HUES6 (cell line): ENCODE measurements around the gene ADARB2.
"Not testable (repeated sequence)": the region's sequence is repeated elsewhere in the genome, so short reads cannot be mapped to it uniquely, and the experiment has no call there.

Experiments
- H3K27ac ChIP-seq: 2 replicates; pipeline ENCODE4 v1.7.0; 2013; ENCODE audit warnings: low read depth, mild to moderate bottlenecking, low read length, inconsistent platforms
- H3K27me3 ChIP-seq: 2 replicates; pipeline ENCODE4 v1.6.1; 2013; ENCODE audit warnings: low read length; ENCODE audit not compliant: control insufficient read depth, insufficient read depth
- H3K36me3 ChIP-seq: 2 replicates; pipeline ENCODE4 v1.6.1; 2013; ENCODE audit warnings: low read length; ENCODE audit not compliant: control insufficient read depth, insufficient read depth
- H3K4me1 ChIP-seq: 2 replicates; pipeline ENCODE4 v1.6.1; 2013; ENCODE audit warnings: low read length; ENCODE audit not compliant: control insufficient read depth, insufficient read depth
- H3K4me3 ChIP-seq: 2 replicates; pipeline ENCODE4 v1.5.1; 2013; ENCODE audit warnings: low read depth, low read length
- H3K9ac ChIP-seq: one replicate; pipeline ENCODE4 v1.6.1; 2013; ENCODE audit warnings: mild to moderate bottlenecking, low read length
- H3K9me3 ChIP-seq: 2 replicates; pipeline ENCODE4 v1.6.1; 2013; ENCODE audit warnings: low read depth, low read length; ENCODE audit not compliant: control insufficient read depth, insufficient read depth

The ADARB2 gene

GRCh38 chr10:1253523-1254353 lies 483.6 kb downstream of the ADARB2 start:
- Histone ChIP-seq H3K27me3 (peaks cover 5% of the 10 kb centered on the region; the same call in 1 of the 2 replicates), H3K9ac (no peak overlapping the region), H3K4me3 (no peak overlapping the region), H3K9me3 (no peaks in the 10 kb centered on the region), H3K27ac (no peak overlapping the region), H3K4me1 (no peaks in the 10 kb centered on the region; the same call in 1 of the 2 replicates), H3K36me3 (no peaks in the 10 kb centered on the region)

- no peak overlapping the region for H3K9ac ChIP-seq
- no peaks in the 10 kb centered on the region for H3K36me3 ChIP-seq
- H3K9me3 ChIP-seq, result no peaks in the 10 kb centered on the region
- no peak overlapping the region for H3K27ac ChIP-seq
- H3K4me1 ChIP-seq, result no peaks in the 10 kb centered on the region; the same call in 1 of the 2 replicates
- H3K27me3 ChIP-seq, result no peaks in the 10 kb centered on the region
- no peak overlapping the region for H3K4me3 ChIP-seq
Observed at GRCh38 chr10:1251769-1252168, 485.6 kb downstream of the ADARB2 start.

DNA sequence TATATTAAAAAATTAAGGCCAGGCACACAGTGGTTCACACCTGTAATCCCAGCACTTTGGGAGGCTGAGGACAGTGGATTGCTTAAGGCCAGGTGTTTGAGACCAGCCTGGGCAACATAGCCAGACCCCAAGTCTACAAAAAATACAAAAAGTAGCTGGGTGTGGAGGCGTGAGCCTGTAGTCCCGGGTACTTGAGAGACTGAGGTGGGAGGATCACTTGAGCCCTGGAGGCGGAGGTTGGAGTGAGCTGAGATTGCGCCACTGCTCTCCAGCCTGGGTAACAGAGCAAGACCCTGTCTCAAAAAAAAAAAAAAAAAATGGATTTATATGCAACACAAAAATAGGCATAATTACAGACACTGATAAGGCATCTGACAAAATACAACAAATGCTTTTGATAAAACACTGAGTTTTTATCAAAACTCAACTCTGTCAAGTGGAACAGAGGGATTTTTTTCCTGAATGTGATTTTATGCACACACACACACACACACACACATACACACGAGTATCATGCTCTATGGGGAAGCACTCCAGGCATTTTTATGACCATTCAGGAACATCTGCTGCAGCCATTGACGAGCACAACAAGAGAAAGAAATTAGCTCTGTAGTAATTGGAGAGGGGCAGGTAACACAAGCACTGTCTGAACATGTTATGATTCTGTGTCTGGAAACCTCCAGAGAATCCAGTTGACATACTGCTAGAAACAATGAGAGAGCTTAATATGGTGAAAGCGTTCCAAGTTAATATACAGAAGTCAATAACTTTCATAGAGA lies 488.0 kb downstream of the ADARB2 start:
- no peak overlapping the region for H3K9ac ChIP-seq
- H3K27ac ChIP-seq, result no peak overlapping the region
- no peaks in the 10 kb centered on the region for H3K4me1 ChIP-seq
- no peaks in the 10 kb centered on the region for H3K27me3 ChIP-seq
- no peaks in the 10 kb centered on the region for H3K36me3 ChIP-seq
- H3K9me3 ChIP-seq, result no peaks in the 10 kb centered on the region
- H3K4me3 ChIP-seq, result no peak overlapping the region

- not testable (repeated sequence) for H3K27ac ChIP-seq, H3K36me3 ChIP-seq, H3K9ac ChIP-seq, H3K9me3 ChIP-seq, H3K4me3 ChIP-seq, H3K27me3 ChIP-seq, H3K4me1 ChIP-seq
Observed at GRCh38 chr10:1248262-1248630, 489.1 kb downstream of the ADARB2 start.

GRCh38 chr10:1247598-1248261 lies 489.6 kb downstream of the ADARB2 start:
- Histone ChIP-seq H3K36me3 (no peaks in the 10 kb centered on the region), H3K27me3 (no peaks in the 10 kb centered on the region), H3K27ac (no peak overlapping the region), H3K4me3 (no peak overlapping the region), H3K4me1 (peaks cover 6% of the 10 kb centered on the region; the same call in 1 of the 2 replicates), H3K9ac (no peak overlapping the region), H3K9me3 (no peaks in the 10 kb centered on the region)

DNA sequence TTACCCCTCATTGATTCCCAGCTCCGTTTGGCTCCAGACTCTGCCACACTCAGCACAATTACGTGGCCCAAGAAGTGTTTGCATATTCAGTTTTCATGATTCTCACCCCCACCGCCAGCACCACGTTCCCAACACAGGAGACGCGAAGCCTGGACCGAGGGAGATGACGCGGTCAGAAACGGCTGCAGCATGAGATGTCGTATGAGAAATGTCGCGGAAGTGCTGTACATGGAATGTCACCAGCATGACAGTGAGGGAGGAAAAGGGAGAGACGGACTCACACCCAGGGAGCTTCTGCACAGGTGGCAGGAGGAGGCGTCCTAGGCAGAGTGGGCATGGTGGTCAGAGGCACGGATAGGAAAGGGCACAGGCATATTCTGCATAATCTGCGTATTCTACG lies 492.8 kb downstream of the ADARB2 start:
- Histone ChIP-seq H3K9ac (no peak overlapping the region), H3K27ac (no peak overlapping the region), H3K4me1 (peaks cover 23% of the 10 kb centered on the region; the same call in 1 of the 2 replicates), H3K4me3 (no peak overlapping the region), H3K9me3 (no peaks in the 10 kb centered on the region), H3K36me3 (no peaks in the 10 kb centered on the region), H3K27me3 (no peaks in the 10 kb centered on the region)

GRCh38 chr10:1243486-1244234 lies 493.7 kb downstream of the ADARB2 start:
- H3K36me3 ChIP-seq, result no peaks in the 10 kb centered on the region
- no peaks in the 10 kb centered on the region for H3K27me3 ChIP-seq
- no peaks in the 10 kb centered on the region for H3K9me3 ChIP-seq
- no peak overlapping the region for H3K27ac ChIP-seq
- H3K9ac ChIP-seq, result no peak overlapping the region
- no peak overlapping the region for H3K4me3 ChIP-seq
- H3K4me1 ChIP-seq, result peaks cover 23% of the 10 kb centered on the region; the same call in 1 of the 2 replicates

DNA sequence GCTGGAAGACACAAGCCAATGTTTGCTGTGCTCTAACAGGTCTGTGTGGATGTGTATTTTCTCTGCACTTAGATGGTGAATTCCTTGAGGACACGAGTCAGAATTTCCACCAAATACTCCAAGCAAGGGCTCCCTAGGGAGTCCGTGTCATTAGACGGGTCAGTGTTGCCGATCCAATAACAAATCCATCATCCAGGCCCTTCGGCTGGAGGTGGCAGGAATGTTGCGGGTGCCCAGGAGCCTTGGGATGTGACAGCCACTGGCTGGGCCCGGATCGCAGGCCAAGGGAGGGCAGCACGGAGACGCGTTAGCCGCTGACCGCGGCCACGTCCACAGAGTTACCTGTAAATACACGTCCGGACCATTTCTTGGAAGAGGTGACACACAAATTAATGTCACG lies 494.4 kb downstream of the ADARB2 start:
- Histone ChIP-seq H3K27me3 (no peaks in the 10 kb centered on the region), H3K9me3 (no peaks in the 10 kb centered on the region), H3K36me3 (no peaks in the 10 kb centered on the region), H3K4me1 (peaks cover 23% of the 10 kb centered on the region; the same call in 1 of the 2 replicates), H3K27ac (no peak overlapping the region), H3K9ac (no peak overlapping the region), H3K4me3 (no peak overlapping the region)

GRCh38 chr10:1241973-1242935 lies 495.1 kb downstream of the ADARB2 start:
- no peak overlapping the region for H3K4me3 ChIP-seq
- H3K9ac ChIP-seq, result no peak overlapping the region
- H3K27ac ChIP-seq, result no peak overlapping the region
- no peaks in the 10 kb centered on the region for H3K9me3 ChIP-seq
- H3K27me3 ChIP-seq, result no peaks in the 10 kb centered on the region
- H3K4me1 ChIP-seq, result peaks cover 23% of the 10 kb centered on the region; the same call in 1 of the 2 replicates
- no peaks in the 10 kb centered on the region for H3K36me3 ChIP-seq
